ENCODE data around the gene RAB15.

GRCh38 chr14:64946310-64947045, 25.7 kb downstream of the RAB15 start:
- TF ChIP-seq CTCF (IDR thresholded peaks at IDR 0.05): no peak
- TF ChIP-seq POLR2A (IDR thresholded peaks at IDR 0.05): no peak
- TF ChIP-seq EP300 (IDR thresholded peaks at IDR 0.05; ENCODE audit: low read depth): no peak

Data from transverse colon (tissue), 3 donors.